ENCODE data around the gene CASP9.
"Not testable (repeated sequence)": the region's sequence is repeated elsewhere in the genome, so short reads cannot be mapped to it uniquely, and the experiment has no call there.

The CASP9 gene

GRCh38 chr1:15500184-15501178 is 23.5 kb downstream of the CASP9 start:
- TF ChIP-seq CTCF (IDR thresholded peaks at IDR 0.05; ENCODE audit: borderline replicate concordance, insufficient read depth, low read depth, low read length): no peak
- H3K4me3 ChIP-seq (ENCODE audit: low read depth, low read length): no peak overlapping the region

GRCh38 chr1:15493869-15494390 is 30.1 kb downstream of the CASP9 start:
- no peak for TF ChIP-seq CTCF (IDR thresholded peaks at IDR 0.05; ENCODE audit: borderline replicate concordance, insufficient read depth, low read depth, low read length)
- no peak overlapping the region for H3K4me3 ChIP-seq (ENCODE audit: low read depth, low read length)

GRCh38 chr1:15492596-15492995 is 31.4 kb downstream of the CASP9 start:
- no peak overlapping the region for H3K4me3 ChIP-seq (ENCODE audit: low read depth, low read length)
- TF ChIP-seq CTCF (IDR thresholded peaks at IDR 0.05; ENCODE audit: borderline replicate concordance, insufficient read depth, low read depth, low read length): no peak

GRCh38 chr1:15491010-15491409 is 33.0 kb downstream of the CASP9 start:
- H3K4me3 ChIP-seq (ENCODE audit: low read depth, low read length): not testable (repeated sequence)

GRCh38 chr1:15489052-15489736 is 34.8 kb downstream of the CASP9 start:
- H3K4me3 ChIP-seq (ENCODE audit: low read depth, low read length): no peak overlapping the region
- TF ChIP-seq CTCF (IDR thresholded peaks at IDR 0.05; ENCODE audit: borderline replicate concordance, insufficient read depth, low read depth, low read length): no peak

GRCh38 chr1:15488371-15488770 is 35.6 kb downstream of the CASP9 start:
- no peak for TF ChIP-seq CTCF (IDR thresholded peaks at IDR 0.05; ENCODE audit: borderline replicate concordance, insufficient read depth, low read depth, low read length)
- no peak overlapping the region for H3K4me3 ChIP-seq (ENCODE audit: low read depth, low read length)

- not testable (repeated sequence) for H3K4me3 ChIP-seq (ENCODE audit: low read depth, low read length)
Measured at GRCh38 chr1:15486844-15487610, 37.0 kb downstream of the CASP9 start.
